ENCODE data around the gene SLC52A3.

Gene SLC52A3

DNA sequence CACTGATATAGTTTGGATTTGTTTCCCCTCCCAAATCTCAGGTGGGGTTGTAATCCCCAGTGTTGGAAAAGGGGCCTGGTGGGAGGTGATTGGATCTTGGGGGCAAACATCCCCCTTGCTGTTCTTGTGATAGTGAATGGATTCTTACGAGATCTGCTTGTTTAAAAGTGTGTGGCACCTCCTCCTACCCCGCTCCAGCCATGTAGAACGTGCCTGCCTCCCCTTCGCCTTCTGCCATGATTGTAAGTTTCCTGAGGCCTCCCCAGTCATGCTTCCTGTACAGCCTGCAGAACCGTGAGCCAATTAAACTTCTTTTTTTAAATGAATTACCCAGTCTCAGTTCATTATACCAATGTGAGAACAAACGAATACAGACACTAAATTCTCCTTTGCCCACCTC is 26.7 kb downstream of the SLC52A3 start:
- Histone ChIP-seq H2BK12ac (ENCODE audit: low read length) (no peak overlapping the region), H3K18ac (ENCODE audit: low read length) (no peak overlapping the region), H2BK120ac (ENCODE audit: low read depth, low read length) (no peak overlapping the region), H3K14ac (ENCODE audit: low read length) (no peak overlapping the region), H4K8ac (ENCODE audit: low read depth, low read length) (no peak overlapping the region), H3K27ac (replicated peaks; ENCODE audit: low read length) (no peak overlapping the region), H3K79me1 (ENCODE audit: low read depth, low read length) (no peaks in the 10 kb centered on the region), H3K27me3 (ENCODE audit: control insufficient read depth in 3 of 3, insufficient read depth in 3 of 3, low read depth in 1 of 3, low read length in 3 of 3) (peaks cover 0 to 3% (median 0%) of the 10 kb centered on the region in 3 experiments), H3K4me3 (ENCODE audit: low read length in 2 of 2) (no peak overlapping the region), H3K9me3 (replicated peaks in 1 of 2; ENCODE audit: control insufficient read depth in 2 of 2, insufficient read depth in 1 of 2, low read depth in 1 of 2, low read length in 2 of 2) (peaks cover 0 to 11% of the 10 kb centered on the region in 2 donors), H3K9ac (ENCODE audit: low read depth, low read length, poor library complexity) (no peak overlapping the region), H2BK5ac (ENCODE audit: low read length) (no peak overlapping the region), H2AK5ac (ENCODE audit: low read depth, low read length) (no peak overlapping the region), H3K4me2 (ENCODE audit: insufficient read depth, low read length, poor library complexity, severe bottlenecking) (no peak overlapping the region), H2BK15ac (ENCODE audit: low read length) (no peak overlapping the region), H3K23ac (ENCODE audit: low read depth, low read length, poor library complexity) (no peak overlapping the region), H3K36me3 (replicated peaks in 1 of 2; ENCODE audit: control insufficient read depth in 2 of 2, insufficient read depth in 2 of 2, low read length in 2 of 2) (no peaks in the 10 kb centered on the region), H3K4ac (ENCODE audit: low read length) (no peak overlapping the region), H4K91ac (ENCODE audit: low read depth, low read length, poor library complexity) (no peak overlapping the region), H2AFZ (ENCODE audit: low read length) (no peak overlapping the region), H3K4me1 (ENCODE audit: control insufficient read depth in 2 of 2, insufficient read depth in 1 of 2, low read depth in 1 of 2, low read length in 2 of 2) (no peaks in the 10 kb centered on the region)
- WGBS, 2 donors (ENCODE audit: extremely low coverage in 2 of 2, insufficient read length in 2 of 2, insufficient replicate concordance in 1 of 2), result no CpG with 5 or more reads among the region's 6 CpGs
- no peak for DNase-seq (ENCODE audit: low spot score)

DNA sequence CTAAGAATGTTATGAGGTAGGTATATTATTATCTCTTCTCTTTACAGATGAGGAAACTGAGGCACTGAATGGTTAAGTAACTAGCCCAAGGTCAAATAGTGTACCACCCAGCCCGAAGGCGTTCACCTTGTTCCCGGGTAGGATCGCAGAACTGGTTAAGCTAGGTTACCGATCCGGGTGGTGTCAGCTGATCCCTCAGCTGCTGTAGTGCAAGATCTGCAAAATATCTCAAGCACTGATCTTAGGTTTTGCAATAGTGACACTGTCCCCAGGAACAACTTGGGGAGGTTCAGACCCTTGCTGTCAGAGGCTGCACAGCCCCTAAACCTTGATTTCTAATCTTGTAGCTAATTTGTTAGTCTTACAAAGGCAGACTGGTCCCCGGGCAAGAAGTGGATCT is 28.1 kb downstream of the SLC52A3 start:
- Histone ChIP-seq H3K14ac (ENCODE audit: low read length) (no peak overlapping the region), H3K27ac (replicated peaks; ENCODE audit: low read length) (no peak overlapping the region), H3K4ac (ENCODE audit: low read length) (no peak overlapping the region), H2AK5ac (ENCODE audit: low read depth, low read length) (no peak overlapping the region), H2BK12ac (ENCODE audit: low read length) (no peak overlapping the region), H3K79me1 (ENCODE audit: low read depth, low read length) (no peaks in the 10 kb centered on the region), H4K91ac (ENCODE audit: low read depth, low read length, poor library complexity) (no peak overlapping the region), H3K18ac (ENCODE audit: low read length) (no peak overlapping the region), H2BK5ac (ENCODE audit: low read length) (no peak overlapping the region), H3K23ac (ENCODE audit: low read depth, low read length, poor library complexity) (no peak overlapping the region), H2AFZ (ENCODE audit: low read length) (no peak overlapping the region), H2BK120ac (ENCODE audit: low read depth, low read length) (no peak overlapping the region), H3K9me3 (replicated peaks in 1 of 2; ENCODE audit: control insufficient read depth in 2 of 2, insufficient read depth in 1 of 2, low read depth in 1 of 2, low read length in 2 of 2) (peaks cover 0 to 1% of the 10 kb centered on the region in 2 donors), H3K4me2 (ENCODE audit: insufficient read depth, low read length, poor library complexity, severe bottlenecking) (no peak overlapping the region), H3K27me3 (ENCODE audit: control insufficient read depth in 3 of 3, insufficient read depth in 3 of 3, low read depth in 1 of 3, low read length in 3 of 3) (peaks cover 0 to 7% (median 0%) of the 10 kb centered on the region in 3 experiments), H3K4me1 (ENCODE audit: control insufficient read depth in 2 of 2, insufficient read depth in 1 of 2, low read depth in 1 of 2, low read length in 2 of 2) (no peaks in the 10 kb centered on the region), H4K8ac (ENCODE audit: low read depth, low read length) (no peak overlapping the region), H3K9ac (ENCODE audit: low read depth, low read length, poor library complexity) (no peak overlapping the region), H2BK15ac (ENCODE audit: low read length) (no peak overlapping the region), H3K4me3 (ENCODE audit: low read length in 2 of 2) (no peak overlapping the region), H3K36me3 (replicated peaks in 1 of 2; ENCODE audit: control insufficient read depth in 2 of 2, insufficient read depth in 2 of 2, low read length in 2 of 2) (no peaks in the 10 kb centered on the region)
- WGBS, 2 donors (ENCODE audit: extremely low coverage in 2 of 2, insufficient read length in 2 of 2, insufficient replicate concordance in 1 of 2), result no CpG with 5 or more reads among the region's 7 CpGs
- DNase-seq (ENCODE audit: low spot score), result no peak

DNA sequence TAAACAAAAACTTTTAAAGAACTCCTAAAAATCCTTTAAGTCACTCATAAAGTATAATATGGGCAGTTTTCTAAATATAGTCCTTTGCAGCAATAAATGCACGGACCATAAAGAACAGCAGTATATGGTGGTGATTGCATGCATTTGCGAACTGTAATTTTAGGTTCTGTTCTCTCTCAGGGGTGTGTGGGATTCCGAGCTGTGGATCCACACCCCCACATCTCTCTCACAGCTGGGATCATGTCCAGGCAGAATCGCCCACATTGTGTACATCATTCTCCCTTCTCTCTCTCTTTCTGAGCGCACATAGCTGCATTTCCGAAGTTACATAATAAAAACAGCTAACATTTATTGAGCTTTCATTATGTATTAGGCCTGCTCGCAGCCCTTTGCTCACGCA is 28.6 kb downstream of the SLC52A3 start:
- Histone ChIP-seq H3K9ac (ENCODE audit: low read depth, low read length, poor library complexity) (no peak overlapping the region), H3K36me3 (replicated peaks in 1 of 2; ENCODE audit: control insufficient read depth in 2 of 2, insufficient read depth in 2 of 2, low read length in 2 of 2) (no peaks in the 10 kb centered on the region), H4K8ac (ENCODE audit: low read depth, low read length) (no peak overlapping the region), H3K9me3 (replicated peaks in 1 of 2; ENCODE audit: control insufficient read depth in 2 of 2, insufficient read depth in 1 of 2, low read depth in 1 of 2, low read length in 2 of 2) (no peaks in the 10 kb centered on the region), H3K4me3 (ENCODE audit: low read length in 2 of 2) (no peak overlapping the region), H2BK120ac (ENCODE audit: low read depth, low read length) (no peak overlapping the region), H3K18ac (ENCODE audit: low read length) (no peak overlapping the region), H3K4me2 (ENCODE audit: insufficient read depth, low read length, poor library complexity, severe bottlenecking) (no peak overlapping the region), H4K91ac (ENCODE audit: low read depth, low read length, poor library complexity) (no peak overlapping the region), H3K14ac (ENCODE audit: low read length) (no peak overlapping the region), H2BK15ac (ENCODE audit: low read length) (no peak overlapping the region), H3K27ac (replicated peaks; ENCODE audit: low read length) (no peak overlapping the region), H2BK5ac (ENCODE audit: low read length) (no peak overlapping the region), H3K4ac (ENCODE audit: low read length) (no peak overlapping the region), H2BK12ac (ENCODE audit: low read length) (no peak overlapping the region), H3K4me1 (ENCODE audit: control insufficient read depth in 2 of 2, insufficient read depth in 1 of 2, low read depth in 1 of 2, low read length in 2 of 2) (no peaks in the 10 kb centered on the region), H3K23ac (ENCODE audit: low read depth, low read length, poor library complexity) (no peak overlapping the region), H3K27me3 (ENCODE audit: control insufficient read depth in 3 of 3, insufficient read depth in 3 of 3, low read depth in 1 of 3, low read length in 3 of 3) (peaks cover 0 to 7% (median 0%) of the 10 kb centered on the region in 3 experiments), H3K79me1 (ENCODE audit: low read depth, low read length) (no peaks in the 10 kb centered on the region), H2AK5ac (ENCODE audit: low read depth, low read length) (no peak overlapping the region), H2AFZ (ENCODE audit: low read length) (no peak overlapping the region)
- WGBS, 2 donors (ENCODE audit: extremely low coverage in 2 of 2, insufficient read length in 2 of 2, insufficient replicate concordance in 1 of 2), result no CpG with 5 or more reads among the region's 8 CpGs
- no peak for DNase-seq (ENCODE audit: low spot score)

DNA sequence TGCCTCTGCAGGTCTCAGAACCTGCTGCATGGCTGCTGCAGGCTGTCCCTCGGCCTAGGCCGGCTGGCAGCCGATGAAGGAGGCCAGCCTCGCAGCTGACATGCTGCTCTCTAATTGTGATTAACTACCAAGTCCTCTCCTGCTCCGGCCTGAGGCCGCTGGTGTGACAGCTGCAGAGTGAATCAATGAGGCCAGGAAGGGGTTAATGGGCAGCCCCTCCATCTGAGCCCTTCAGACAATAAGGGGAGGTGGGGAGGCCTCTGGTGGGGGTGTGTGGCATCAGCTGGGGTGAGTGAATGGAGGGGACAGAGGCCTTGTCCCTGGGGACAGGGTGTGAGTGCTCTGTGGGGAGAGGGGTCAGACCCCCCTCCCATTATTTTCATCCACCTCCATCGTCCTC is 34.4 kb downstream of the SLC52A3 start:
- DNase-seq (ENCODE audit: low spot score), result no peak
- no CpG with 5 or more reads among the region's 7 CpGs for WGBS, 2 donors (ENCODE audit: extremely low coverage in 2 of 2, insufficient read length in 2 of 2, insufficient replicate concordance in 1 of 2)
- Histone ChIP-seq H4K8ac (ENCODE audit: low read depth, low read length) (no peak overlapping the region), H2BK5ac (ENCODE audit: low read length) (peak overlapping the region; percentile 20), H3K79me1 (ENCODE audit: low read depth, low read length) (no peaks in the 10 kb centered on the region), H3K9ac (ENCODE audit: low read depth, low read length, poor library complexity) (no peak overlapping the region), H3K36me3 (replicated peaks in 1 of 2; ENCODE audit: control insufficient read depth in 2 of 2, insufficient read depth in 2 of 2, low read length in 2 of 2) (no peaks in the 10 kb centered on the region), H2BK15ac (ENCODE audit: low read length) (no peak overlapping the region), H3K4me2 (ENCODE audit: insufficient read depth, low read length, poor library complexity, severe bottlenecking) (no peak overlapping the region), H3K4ac (ENCODE audit: low read length) (no peak overlapping the region), H3K14ac (ENCODE audit: low read length) (no peak overlapping the region), H3K23ac (ENCODE audit: low read depth, low read length, poor library complexity) (no peak overlapping the region), H2BK12ac (ENCODE audit: low read length) (peak overlapping the region; percentile 14), H3K9me3 (replicated peaks in 1 of 2; ENCODE audit: control insufficient read depth in 2 of 2, insufficient read depth in 1 of 2, low read depth in 1 of 2, low read length in 2 of 2) (no peaks in the 10 kb centered on the region), H3K27ac (replicated peaks; ENCODE audit: low read length) (no peak overlapping the region), H2BK120ac (ENCODE audit: low read depth, low read length) (no peak overlapping the region), H2AFZ (ENCODE audit: low read length) (no peak overlapping the region), H3K18ac (ENCODE audit: low read length) (peak overlapping the region; percentile 20), H3K27me3 (ENCODE audit: control insufficient read depth in 3 of 3, insufficient read depth in 3 of 3, low read depth in 1 of 3, low read length in 3 of 3) (peaks cover 0 to 38% (median 2%) of the 10 kb centered on the region in 3 experiments), H3K4me1 (ENCODE audit: control insufficient read depth in 2 of 2, insufficient read depth in 1 of 2, low read depth in 1 of 2, low read length in 2 of 2) (peaks cover 0 to 10% of the 10 kb centered on the region in 2 donors), H3K4me3 (ENCODE audit: low read length in 2 of 2) (no peak overlapping the region), H2AK5ac (ENCODE audit: low read depth, low read length) (no peak overlapping the region), H4K91ac (ENCODE audit: low read depth, low read length, poor library complexity) (no peak overlapping the region)
